ENCODE results near the gene HOXD8. TPM values are rescaled to one million over a fixed set of nuclear protein-coding genes. Genes with fewer than 3 reads are reported as not detected.

The HOXD8 gene
- total RNA-seq, 1 experiment from 2014 or later = not detected

DNA sequence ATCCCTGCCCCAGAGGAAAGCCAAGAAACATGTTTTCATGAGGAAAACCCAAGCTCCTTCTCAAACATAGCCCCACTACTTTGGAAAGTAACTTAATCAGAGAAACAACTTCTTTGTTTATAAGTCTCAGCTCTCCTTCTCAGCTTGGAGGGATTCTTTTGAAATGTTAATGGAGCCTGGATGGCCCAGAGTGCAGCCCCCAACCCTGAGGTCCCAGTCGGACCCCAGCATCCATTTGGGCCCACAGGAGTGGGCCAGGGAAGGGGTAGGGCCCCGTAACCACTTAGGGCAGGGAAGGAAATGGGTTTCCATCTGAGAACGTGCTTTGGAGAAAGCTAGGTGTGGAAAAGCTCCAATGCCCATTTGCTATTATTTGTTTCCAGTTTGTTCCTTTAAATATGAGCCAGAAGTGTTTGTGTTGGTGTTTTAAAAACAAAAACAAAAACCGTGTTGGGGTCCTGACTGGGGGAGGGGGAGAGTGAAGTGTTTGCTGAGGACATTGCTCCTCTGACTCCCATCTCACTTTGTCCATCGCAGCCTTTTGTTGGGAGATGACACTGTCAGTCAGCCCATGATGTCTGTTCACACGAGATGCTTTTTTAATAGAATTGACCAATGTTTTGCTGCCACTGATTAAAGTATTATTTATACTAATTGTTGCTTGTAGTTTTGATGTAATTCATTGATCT, 26.0 kb downstream of the HOXD8 start:
- no peak overlapping the region for H3K27ac ChIP-seq (ENCODE audit: low read length)
- TF ChIP-seq POLR2AphosphoS5 (IDR thresholded peaks at IDR 0.05; ENCODE audit: low read depth, low read length) (no peak), SIN3A (IDR thresholded peaks at IDR 0.05; ENCODE audit: borderline replicate concordance, insufficient read depth, low read depth, low read length) (no peak), TCF7L2 (IDR thresholded peaks at IDR 0.05; ENCODE audit: low read depth, low read length) (no peak)
- TF ChIP-seq, protein P1, sequence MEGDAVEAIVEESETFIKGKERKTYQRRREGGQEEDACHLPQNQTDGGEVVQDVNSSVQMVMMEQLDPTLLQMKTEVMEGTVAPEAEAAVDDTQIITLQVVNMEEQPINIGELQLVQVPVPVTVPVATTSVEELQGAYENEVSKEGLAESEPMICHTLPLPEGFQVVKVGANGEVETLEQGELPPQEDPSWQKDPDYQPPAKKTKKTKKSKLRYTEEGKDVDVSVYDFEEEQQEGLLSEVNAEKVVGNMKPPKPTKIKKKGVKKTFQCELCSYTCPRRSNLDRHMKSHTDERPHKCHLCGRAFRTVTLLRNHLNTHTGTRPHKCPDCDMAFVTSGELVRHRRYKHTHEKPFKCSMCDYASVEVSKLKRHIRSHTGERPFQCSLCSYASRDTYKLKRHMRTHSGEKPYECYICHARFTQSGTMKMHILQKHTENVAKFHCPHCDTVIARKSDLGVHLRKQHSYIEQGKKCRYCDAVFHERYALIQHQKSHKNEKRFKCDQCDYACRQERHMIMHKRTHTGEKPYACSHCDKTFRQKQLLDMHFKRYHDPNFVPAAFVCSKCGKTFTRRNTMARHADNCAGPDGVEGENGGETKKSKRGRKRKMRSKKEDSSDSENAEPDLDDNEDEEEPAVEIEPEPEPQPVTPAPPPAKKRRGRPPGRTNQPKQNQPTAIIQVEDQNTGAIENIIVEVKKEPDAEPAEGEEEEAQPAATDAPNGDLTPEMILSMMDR (IDR thresholded peaks at IDR 0.05) = no peak
- TF ChIP-seq, protein P2, sequence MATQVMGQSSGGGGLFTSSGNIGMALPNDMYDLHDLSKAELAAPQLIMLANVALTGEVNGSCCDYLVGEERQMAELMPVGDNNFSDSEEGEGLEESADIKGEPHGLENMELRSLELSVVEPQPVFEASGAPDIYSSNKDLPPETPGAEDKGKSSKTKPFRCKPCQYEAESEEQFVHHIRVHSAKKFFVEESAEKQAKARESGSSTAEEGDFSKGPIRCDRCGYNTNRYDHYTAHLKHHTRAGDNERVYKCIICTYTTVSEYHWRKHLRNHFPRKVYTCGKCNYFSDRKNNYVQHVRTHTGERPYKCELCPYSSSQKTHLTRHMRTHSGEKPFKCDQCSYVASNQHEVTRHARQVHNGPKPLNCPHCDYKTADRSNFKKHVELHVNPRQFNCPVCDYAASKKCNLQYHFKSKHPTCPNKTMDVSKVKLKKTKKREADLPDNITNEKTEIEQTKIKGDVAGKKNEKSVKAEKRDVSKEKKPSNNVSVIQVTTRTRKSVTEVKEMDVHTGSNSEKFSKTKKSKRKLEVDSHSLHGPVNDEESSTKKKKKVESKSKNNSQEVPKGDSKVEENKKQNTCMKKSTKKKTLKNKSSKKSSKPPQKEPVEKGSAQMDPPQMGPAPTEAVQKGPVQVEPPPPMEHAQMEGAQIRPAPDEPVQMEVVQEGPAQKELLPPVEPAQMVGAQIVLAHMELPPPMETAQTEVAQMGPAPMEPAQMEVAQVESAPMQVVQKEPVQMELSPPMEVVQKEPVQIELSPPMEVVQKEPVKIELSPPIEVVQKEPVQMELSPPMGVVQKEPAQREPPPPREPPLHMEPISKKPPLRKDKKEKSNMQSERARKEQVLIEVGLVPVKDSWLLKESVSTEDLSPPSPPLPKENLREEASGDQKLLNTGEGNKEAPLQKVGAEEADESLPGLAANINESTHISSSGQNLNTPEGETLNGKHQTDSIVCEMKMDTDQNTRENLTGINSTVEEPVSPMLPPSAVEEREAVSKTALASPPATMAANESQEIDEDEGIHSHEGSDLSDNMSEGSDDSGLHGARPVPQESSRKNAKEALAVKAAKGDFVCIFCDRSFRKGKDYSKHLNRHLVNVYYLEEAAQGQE (IDR thresholded peaks at IDR 0.05; ENCODE audit: insufficient read depth in 1 of 2, low read depth in 2 of 2, low read length in 1 of 2) = no peak
- no peaks in the 10 kb centered on the region for H3K36me3 ChIP-seq (ENCODE audit: control insufficient read depth, insufficient read depth, low read length)
- peaks cover 2% of the 10 kb centered on the region; the same call in 1 of the 2 replicates for H3K27me3 ChIP-seq (ENCODE audit: control insufficient read depth, insufficient read depth, low read length)
- ATAC-seq (no peak), DNase-seq (ENCODE audit: low read depth, low spot score) (no peak)
- BruUV-seq (replicated peaks) = no TSS peak
- intact Hi-C loops (cut with micrococcal nuclease; ENCODE audit: unreplicated experiment) = no loop called here
- no peaks in the 10 kb centered on the region for H3K9me3 ChIP-seq (ENCODE audit: control insufficient read depth, insufficient read depth, low read depth, low read length)
- ChIA-PET POLR2A (no interaction called here), CTCF (interaction anchor here (0.6 to 1.5 kb wide), 2 partner anchors 300 to 1900 kb away, joined by 3 to 5 read pairs; no protein-coding TSS in a partner anchor)
- in situ Hi-C loops (cut with HindIII; ENCODE audit: low pct_unique_long_range_greater_than_20kb, low sequenced_read_pairs) = no loop called here
- peaks cover 3% of the 10 kb centered on the region; the same call in 1 of the 2 replicates for H3K4me1 ChIP-seq (ENCODE audit: control insufficient read depth, insufficient read depth, low read length)
- no peak overlapping the region for H3K4me3 ChIP-seq (ENCODE audit: low read depth in 2 of 2, low read length in 2 of 2)

DNA sequence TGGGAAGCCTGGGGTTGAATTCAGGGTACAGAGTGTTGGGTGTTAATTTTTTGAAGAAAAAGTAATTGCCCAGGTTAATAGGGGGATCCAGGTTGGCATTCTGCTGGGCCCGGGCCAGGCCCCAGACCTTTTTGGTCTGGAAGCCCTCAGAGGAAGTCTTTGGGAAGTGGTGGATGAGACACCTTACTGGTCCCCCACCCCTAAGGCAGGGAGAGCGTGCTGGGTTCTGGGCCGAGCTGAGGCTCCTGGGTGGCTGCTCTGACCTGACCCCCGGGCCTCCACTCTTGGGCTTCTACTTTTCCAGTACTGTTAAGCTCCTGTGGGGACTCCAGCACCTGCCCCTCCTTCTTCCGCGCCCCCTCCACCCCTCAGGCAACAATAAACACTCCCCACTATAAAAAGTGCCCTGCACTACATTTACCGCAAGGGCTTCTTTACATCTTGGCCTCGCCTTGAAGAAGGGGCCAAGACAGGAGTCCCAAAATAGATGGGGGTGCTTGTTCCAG, 26.8 kb downstream of the HOXD8 start:
- no peaks in the 10 kb centered on the region for H3K9me3 ChIP-seq (ENCODE audit: control insufficient read depth, insufficient read depth, low read depth, low read length)
- H3K4me1 ChIP-seq (ENCODE audit: control insufficient read depth, insufficient read depth, low read length) = peaks cover 3% of the 10 kb centered on the region; the same call in 1 of the 2 replicates
- no peak for TF ChIP-seq SIN3A (IDR thresholded peaks at IDR 0.05; ENCODE audit: borderline replicate concordance, insufficient read depth, low read depth, low read length)
- TF ChIP-seq TCF7L2 (IDR thresholded peaks at IDR 0.05; ENCODE audit: low read depth, low read length) = no peak
- ChIA-PET CTCF (interaction anchor here (1.5 kb wide), 1 partner anchor 299 kb away, joined by 5 read pairs; no protein-coding TSS in a partner anchor), POLR2A (interaction anchor here (0.5 kb wide), 1 partner anchor 1052 kb away, joined by 3 read pairs; no protein-coding TSS in a partner anchor)
- ATAC-seq (no peak), DNase-seq (ENCODE audit: low read depth, low spot score) (no peak)
- peaks cover 2% of the 10 kb centered on the region; the same call in 1 of the 2 replicates for H3K27me3 ChIP-seq (ENCODE audit: control insufficient read depth, insufficient read depth, low read length)
- H3K4me3 ChIP-seq (ENCODE audit: low read depth in 2 of 2, low read length in 2 of 2) = no peak overlapping the region
- intact Hi-C loops (cut with micrococcal nuclease; ENCODE audit: unreplicated experiment) (no loop called here), in situ Hi-C loops (cut with HindIII; ENCODE audit: low pct_unique_long_range_greater_than_20kb, low sequenced_read_pairs) (no loop called here)
- no peak overlapping the region for H3K27ac ChIP-seq (ENCODE audit: low read length)
- no TSS peak for BruUV-seq (replicated peaks)
- H3K36me3 ChIP-seq (ENCODE audit: control insufficient read depth, insufficient read depth, low read length) = no peaks in the 10 kb centered on the region
